AML-193 (cell line): ENCODE data around the gene LTBP4.
"Not testable (repeated sequence)": the region's sequence is repeated elsewhere in the genome, so short reads cannot be mapped to it uniquely, and the experiment has no call there.

ENCODE experiments used
- DNase-seq, 2 experiments: peaks; one replicate each; lab custom pipeline; 2025; lab: John Stamatoyannopoulos, UW

Gene LTBP4

GRCh38 chr19:40611900-40612698 lies 10.9 kb downstream of the LTBP4 start:
- DNase-seq, result no peak

- DNase-seq, result no peak
Measured at GRCh38 chr19:40612831-40613689, 11.9 kb downstream of the LTBP4 start.

- DNase-seq, result no peak
Measured at GRCh38 chr19:40613690-40614621, 12.8 kb downstream of the LTBP4 start.

GRCh38 chr19:40614622-40615411 lies 13.6 kb downstream of the LTBP4 start:
- DNase-seq, result no peak

- DNase-seq, result no peak
Measured at GRCh38 chr19:40616178-40616577, 15.0 kb downstream of the LTBP4 start.

- DNase-seq, result no peak
Measured at GRCh38 chr19:40616941-40617340, 15.8 kb downstream of the LTBP4 start.

GRCh38 chr19:40617961-40618360 lies 16.8 kb downstream of the LTBP4 start:
- no peak for DNase-seq

- DNase-seq, result no peak
Measured at GRCh38 chr19:40619333-40620160, 18.4 kb downstream of the LTBP4 start.

- no peak for DNase-seq
Measured at GRCh38 chr19:40620161-40620485, 19.0 kb downstream of the LTBP4 start.

- no peak for DNase-seq
Measured at GRCh38 chr19:40621283-40621682, 20.1 kb downstream of the LTBP4 start.

- no peak for DNase-seq
Measured at GRCh38 chr19:40621966-40622772, 21.0 kb downstream of the LTBP4 start.

GRCh38 chr19:40622773-40623075 lies 21.6 kb downstream of the LTBP4 start:
- no peak for DNase-seq

- DNase-seq, result no peak
Measured at GRCh38 chr19:40623403-40624251, 22.5 kb downstream of the LTBP4 start.

GRCh38 chr19:40624369-40625153 lies 23.4 kb downstream of the LTBP4 start:
- DNase-seq, result not testable (repeated sequence)

GRCh38 chr19:40625406-40626120 lies 24.4 kb downstream of the LTBP4 start:
- no peak for DNase-seq

- no peak for DNase-seq
Measured at GRCh38 chr19:40626918-40627317, 25.7 kb downstream of the LTBP4 start.
